ENCODE measurements around the gene STMN3. TPM values are rescaled to one million over a fixed set of nuclear protein-coding genes. Genes with fewer than 3 reads are reported as not detected.
A peak's percentile ranks its signal among the peaks of the same experiment; 100 is the strongest.

The STMN3 gene
- total RNA-seq, 1 donor from 2014 or later: 14.7 TPM

- H3K4me1 ChIP-seq: peaks cover 37% of the 10 kb centered on the region
- H3K9me3 ChIP-seq: no peaks in the 10 kb centered on the region
- no peaks in the 10 kb centered on the region for H3K27me3 ChIP-seq
- no peak overlapping the region for H3K27ac ChIP-seq
- DNase-seq (ENCODE audit: extremely low spot score in 2 of 2): no peak
- no peak overlapping the region for H3K4me3 ChIP-seq
- intact Hi-C loops (cut with DNase I): no loop called here
- TF ChIP-seq CTCF (IDR thresholded peaks at IDR 0.05) (no peak), POLR2AphosphoS5 (IDR thresholded peaks at IDR 0.05; ENCODE audit: insufficient read depth in 1 of 2, low read depth in 1 of 2) (no peak), POLR2A (IDR thresholded peaks at IDR 0.05) (no peak)
- H3K36me3 ChIP-seq: peaks cover 0 to 11% of the 10 kb centered on the region in 2 donors
Measured at GRCh38 chr20:63700199-63701050, 47.2 kb upstream of the STMN3 start.

DNA sequence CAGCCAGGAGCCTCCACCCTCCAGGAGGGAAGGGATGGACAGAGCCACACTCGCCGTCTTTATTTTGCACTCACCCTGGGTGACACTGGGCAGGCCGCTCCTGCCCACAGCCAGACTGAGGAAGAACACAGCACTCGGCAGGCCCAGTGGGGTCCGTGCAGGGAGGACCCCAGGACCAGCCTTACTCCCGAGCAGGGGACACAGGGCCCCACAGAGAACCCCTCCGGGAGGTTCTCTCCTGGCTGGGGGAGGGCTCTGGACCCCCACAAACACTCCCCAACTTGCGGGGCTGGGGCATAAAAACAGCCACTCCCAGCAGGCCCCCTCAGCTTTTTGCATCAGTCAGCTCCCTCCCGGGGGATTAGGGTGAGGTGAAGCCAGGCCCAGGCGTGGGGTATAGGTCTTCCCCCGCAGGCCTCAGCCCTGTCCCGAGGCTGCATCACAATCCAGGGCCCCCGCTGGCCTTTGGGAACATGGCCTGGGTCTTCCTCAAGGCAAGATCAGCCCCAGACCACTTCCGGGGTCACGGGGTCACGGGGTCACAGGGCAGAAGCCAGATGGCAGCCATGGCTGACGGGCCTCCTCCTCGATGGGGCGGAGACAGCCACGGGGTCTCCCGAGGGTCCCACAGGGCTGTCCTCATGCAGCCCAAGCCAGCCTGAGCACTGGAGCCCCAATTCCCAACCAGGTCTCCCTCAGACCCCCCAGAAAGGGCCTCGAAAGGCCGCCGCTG is 46.4 kb upstream of the STMN3 start:
- intact Hi-C loops (cut with DNase I): no loop called here
- no peak overlapping the region for H3K4me3 ChIP-seq
- no peaks in the 10 kb centered on the region for H3K27me3 ChIP-seq
- no peaks in the 10 kb centered on the region for H3K9me3 ChIP-seq
- H3K4me1 ChIP-seq: peaks cover 40% of the 10 kb centered on the region
- no peak overlapping the region for H3K27ac ChIP-seq
- DNase-seq (ENCODE audit: extremely low spot score in 2 of 2): no peak
- H3K36me3 ChIP-seq: peaks cover 0 to 3% of the 10 kb centered on the region in 2 donors
- TF ChIP-seq POLR2A (IDR thresholded peaks at IDR 0.05) (no peak), CTCF (IDR thresholded peaks at IDR 0.05) (no peak), POLR2AphosphoS5 (IDR thresholded peaks at IDR 0.05; ENCODE audit: insufficient read depth in 1 of 2, low read depth in 1 of 2) (peak in 1 of 2 donors; percentile 3)

DNA sequence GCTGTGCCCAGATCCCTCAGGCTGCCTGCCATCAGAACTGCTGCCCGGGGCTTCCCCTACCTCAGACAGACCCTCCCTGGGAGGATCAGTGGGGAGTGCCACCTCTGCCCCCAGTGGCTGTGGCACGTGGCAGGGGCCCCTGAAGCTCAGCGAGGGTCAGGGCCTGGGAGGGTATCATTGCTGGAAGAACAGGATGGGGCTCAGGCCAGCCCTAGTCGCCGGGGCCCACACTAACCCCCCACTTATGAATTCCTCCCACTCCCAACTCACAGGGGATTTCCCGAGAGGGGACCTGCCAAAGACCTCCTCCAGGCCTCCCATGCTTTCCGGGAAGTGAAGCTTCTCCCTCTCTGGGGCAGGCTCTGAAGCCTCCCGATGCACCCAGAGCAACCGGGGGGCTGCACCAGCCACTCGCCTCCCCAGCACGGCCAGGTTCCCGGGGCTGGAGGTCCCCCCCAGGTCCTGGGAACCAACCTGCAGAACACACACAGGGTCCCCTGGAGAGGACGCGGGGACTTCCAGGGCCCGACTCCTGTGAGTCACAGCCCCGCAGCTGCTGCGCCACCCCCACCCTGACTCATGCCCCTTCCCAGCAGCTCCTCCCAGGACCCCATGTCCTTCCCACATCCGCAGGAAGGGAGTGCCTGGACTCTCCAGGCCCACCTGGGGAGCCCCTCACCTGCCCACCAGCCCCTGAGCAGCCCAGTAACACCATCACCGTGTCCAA is 45.7 kb upstream of the STMN3 start:
- no peak overlapping the region for H3K27ac ChIP-seq
- H3K4me1 ChIP-seq: peaks cover 43% of the 10 kb centered on the region
- no peaks in the 10 kb centered on the region for H3K36me3 ChIP-seq
- no peaks in the 10 kb centered on the region for H3K9me3 ChIP-seq
- TF ChIP-seq POLR2AphosphoS5 (IDR thresholded peaks at IDR 0.05; ENCODE audit: insufficient read depth in 1 of 2, low read depth in 1 of 2) (peak in 1 of 2 donors; percentile 54), POLR2A (IDR thresholded peaks at IDR 0.05) (no peak)
- no peak for DNase-seq (ENCODE audit: extremely low spot score in 2 of 2)
- H3K4me3 ChIP-seq: no peak overlapping the region
- no peaks in the 10 kb centered on the region for H3K27me3 ChIP-seq
- intact Hi-C loops (cut with DNase I): no loop called here

DNA sequence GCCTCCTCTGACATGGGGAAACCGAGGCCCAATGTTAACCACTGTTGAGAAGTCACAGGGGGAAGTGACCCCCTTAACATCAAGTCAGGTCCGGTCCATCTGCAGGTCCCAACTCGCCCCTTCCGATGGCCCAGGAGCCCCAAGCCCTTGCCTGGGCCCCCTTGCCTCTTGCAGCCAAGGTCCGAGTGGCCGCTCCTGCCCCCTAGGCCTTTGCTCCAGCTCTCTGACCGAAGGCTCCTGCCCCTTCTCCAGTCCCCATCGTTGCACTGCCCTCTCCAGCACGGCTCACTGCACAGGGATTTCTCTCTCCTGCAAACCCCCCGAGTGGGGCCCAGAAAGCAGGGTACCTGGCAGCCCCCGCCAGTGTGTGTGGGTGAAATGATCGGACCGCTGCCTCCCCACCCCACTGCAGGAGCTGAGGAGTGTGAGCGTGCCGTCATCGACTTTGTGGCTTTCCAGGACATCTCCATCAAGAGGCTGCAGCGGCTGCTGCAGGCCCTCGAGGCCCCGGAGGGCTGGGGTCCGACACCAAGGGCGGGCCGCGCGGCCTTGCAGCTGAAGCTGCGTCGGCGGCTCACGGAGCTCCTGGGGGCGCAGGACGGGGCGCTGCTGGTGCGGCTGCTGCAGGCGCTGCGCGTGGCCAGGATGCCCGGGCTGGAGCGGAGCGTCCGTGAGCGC is 44.8 kb upstream of the STMN3 start:
- no peak overlapping the region for H3K4me3 ChIP-seq
- intact Hi-C loops (cut with DNase I): no loop called here
- no peaks in the 10 kb centered on the region for H3K9me3 ChIP-seq
- H3K4me1 ChIP-seq: peaks cover 43% of the 10 kb centered on the region
- TF ChIP-seq POLR2A (IDR thresholded peaks at IDR 0.05) (no peak), POLR2AphosphoS5 (IDR thresholded peaks at IDR 0.05; ENCODE audit: insufficient read depth in 1 of 2, low read depth in 1 of 2) (no peak), CTCF (IDR thresholded peaks at IDR 0.05) (no peak)
- no peak overlapping the region for H3K27ac ChIP-seq
- no peak for DNase-seq (ENCODE audit: extremely low spot score in 2 of 2)
- no peaks in the 10 kb centered on the region for H3K36me3 ChIP-seq
- H3K27me3 ChIP-seq: no peaks in the 10 kb centered on the region

All from vagina (tissue), 2 donors.